ENCODE data around the gene AKAP8L. TPM values are rescaled to one million over a fixed set of nuclear protein-coding genes. Genes with fewer than 3 reads are reported as not detected.

AKAP8L gene
- total and polyA plus RNA-seq, 10 donors, result 41.2 to 236 (median 136) TPM

DNA sequence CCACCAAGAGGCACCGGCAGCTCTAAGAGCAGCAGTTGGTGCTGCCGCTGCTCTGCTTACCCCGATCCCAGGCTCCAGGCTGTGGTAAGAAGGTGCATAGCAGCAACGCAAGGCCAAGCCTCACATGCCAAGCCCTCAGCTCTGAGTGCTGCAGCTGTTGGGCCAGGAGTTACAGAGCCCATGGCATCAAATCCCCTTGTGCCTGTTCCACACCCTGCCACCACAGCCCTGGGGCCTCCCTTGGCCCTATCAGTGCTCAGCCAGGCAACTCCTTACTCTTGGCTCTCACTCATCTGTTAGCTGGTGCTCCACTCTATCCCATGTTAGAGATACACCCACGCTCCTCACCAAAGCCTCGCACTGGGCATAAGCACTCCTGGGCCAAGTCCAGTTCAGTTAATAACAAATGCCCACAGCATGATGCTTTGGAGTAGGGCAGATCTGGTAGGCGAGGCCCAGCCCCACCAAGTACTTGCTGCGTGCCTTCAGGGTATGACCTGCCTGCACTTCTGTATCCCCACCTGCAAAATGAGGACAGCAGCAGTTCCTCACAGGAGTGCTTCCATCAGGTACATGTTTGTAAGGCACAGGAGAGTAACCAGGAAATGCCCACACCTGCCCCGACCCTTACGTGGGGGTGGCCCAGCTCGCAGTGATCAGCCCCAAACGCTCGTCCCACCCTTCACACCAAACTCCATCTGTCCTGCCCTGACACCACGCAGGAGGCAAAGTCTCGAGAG is 16.2 kb downstream of the AKAP8L start:
- no peak for DNase-seq
- intact Hi-C loops (cut with DNase I; ENCODE audit: low total_unique reads), result no loop called here

DNA sequence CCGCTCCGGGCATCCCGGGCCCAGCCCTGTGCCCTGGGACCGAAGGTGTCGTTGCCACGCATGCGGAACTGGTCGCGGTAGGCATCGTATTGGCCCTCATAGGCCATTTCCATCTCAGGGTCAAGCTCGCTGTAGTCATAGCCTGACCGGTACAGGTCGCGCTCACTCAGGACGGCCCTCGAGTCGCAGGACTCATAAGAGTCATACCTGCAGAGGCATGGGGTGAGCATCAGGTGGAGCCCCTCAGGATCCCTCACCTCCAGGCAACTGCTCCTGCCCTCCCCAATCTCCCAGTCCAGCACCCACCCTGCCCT is 17.4 kb downstream of the AKAP8L start:
- Histone ChIP-seq H3K27ac (peak overlapping the region in 1 of 8 donors; percentile 11), H3K36me3 (peaks cover 3 to 100% (median 75%) of the 10 kb centered on the region in 6 donors), H3K27me3 (replicated peaks in 1 of 7) (no peaks in the 10 kb centered on the region), H3K9me3 (no peaks in the 10 kb centered on the region), H3K4me3 (no peak overlapping the region), H3K4me1 (peaks cover 5 to 46% (median 23%) of the 10 kb centered on the region in 6 donors)
- intact Hi-C loops (cut with DNase I; ENCODE audit: low total_unique reads), result no loop called here
- TF ChIP-seq POLR2AphosphoS5 (IDR thresholded peaks at IDR 0.05), result no peak
- TF ChIP-seq POLR2A (IDR thresholded peaks at IDR 0.05), result no peak
- TF ChIP-seq, protein P1, sequence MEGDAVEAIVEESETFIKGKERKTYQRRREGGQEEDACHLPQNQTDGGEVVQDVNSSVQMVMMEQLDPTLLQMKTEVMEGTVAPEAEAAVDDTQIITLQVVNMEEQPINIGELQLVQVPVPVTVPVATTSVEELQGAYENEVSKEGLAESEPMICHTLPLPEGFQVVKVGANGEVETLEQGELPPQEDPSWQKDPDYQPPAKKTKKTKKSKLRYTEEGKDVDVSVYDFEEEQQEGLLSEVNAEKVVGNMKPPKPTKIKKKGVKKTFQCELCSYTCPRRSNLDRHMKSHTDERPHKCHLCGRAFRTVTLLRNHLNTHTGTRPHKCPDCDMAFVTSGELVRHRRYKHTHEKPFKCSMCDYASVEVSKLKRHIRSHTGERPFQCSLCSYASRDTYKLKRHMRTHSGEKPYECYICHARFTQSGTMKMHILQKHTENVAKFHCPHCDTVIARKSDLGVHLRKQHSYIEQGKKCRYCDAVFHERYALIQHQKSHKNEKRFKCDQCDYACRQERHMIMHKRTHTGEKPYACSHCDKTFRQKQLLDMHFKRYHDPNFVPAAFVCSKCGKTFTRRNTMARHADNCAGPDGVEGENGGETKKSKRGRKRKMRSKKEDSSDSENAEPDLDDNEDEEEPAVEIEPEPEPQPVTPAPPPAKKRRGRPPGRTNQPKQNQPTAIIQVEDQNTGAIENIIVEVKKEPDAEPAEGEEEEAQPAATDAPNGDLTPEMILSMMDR (IDR thresholded peaks at IDR 0.05 in 8 of 11, conservative IDR thresholded peaks at IDR 0.05 in 3 of 11), result no peak
- WGBS, 5 donors, result 96 to 98% (median 98%) methylated on average over 8 to 17 of the region's 17 CpGs
- no peak for DNase-seq

More for the DNA sequence above, 16.2 kb downstream of the AKAP8L start:
- WGBS, 5 donors, result 92 to 94% (median 93%) methylated on average over 15 of the region's 15 CpGs
- Histone ChIP-seq H3K27ac (peak overlapping the region in 3 of 8 donors; percentile 24 to 50 (median 28)), H3K4me3 (no peak overlapping the region), H3K4me1 (peaks cover 5 to 58% (median 34%) of the 10 kb centered on the region in 6 donors), H3K9me3 (no peaks in the 10 kb centered on the region), H3K27me3 (replicated peaks in 1 of 7) (no peaks in the 10 kb centered on the region), H3K36me3 (peaks cover 0 to 99% (median 63%) of the 10 kb centered on the region in 6 donors)
- TF ChIP-seq, protein P1 (IDR thresholded peaks at IDR 0.05 in 8 of 11, conservative IDR thresholded peaks at IDR 0.05 in 3 of 11), result no peak
- TF ChIP-seq POLR2A (IDR thresholded peaks at IDR 0.05), result no peak
- peak in 1 of 3 donors; percentile 3 for TF ChIP-seq POLR2AphosphoS5 (IDR thresholded peaks at IDR 0.05)

DNA sequence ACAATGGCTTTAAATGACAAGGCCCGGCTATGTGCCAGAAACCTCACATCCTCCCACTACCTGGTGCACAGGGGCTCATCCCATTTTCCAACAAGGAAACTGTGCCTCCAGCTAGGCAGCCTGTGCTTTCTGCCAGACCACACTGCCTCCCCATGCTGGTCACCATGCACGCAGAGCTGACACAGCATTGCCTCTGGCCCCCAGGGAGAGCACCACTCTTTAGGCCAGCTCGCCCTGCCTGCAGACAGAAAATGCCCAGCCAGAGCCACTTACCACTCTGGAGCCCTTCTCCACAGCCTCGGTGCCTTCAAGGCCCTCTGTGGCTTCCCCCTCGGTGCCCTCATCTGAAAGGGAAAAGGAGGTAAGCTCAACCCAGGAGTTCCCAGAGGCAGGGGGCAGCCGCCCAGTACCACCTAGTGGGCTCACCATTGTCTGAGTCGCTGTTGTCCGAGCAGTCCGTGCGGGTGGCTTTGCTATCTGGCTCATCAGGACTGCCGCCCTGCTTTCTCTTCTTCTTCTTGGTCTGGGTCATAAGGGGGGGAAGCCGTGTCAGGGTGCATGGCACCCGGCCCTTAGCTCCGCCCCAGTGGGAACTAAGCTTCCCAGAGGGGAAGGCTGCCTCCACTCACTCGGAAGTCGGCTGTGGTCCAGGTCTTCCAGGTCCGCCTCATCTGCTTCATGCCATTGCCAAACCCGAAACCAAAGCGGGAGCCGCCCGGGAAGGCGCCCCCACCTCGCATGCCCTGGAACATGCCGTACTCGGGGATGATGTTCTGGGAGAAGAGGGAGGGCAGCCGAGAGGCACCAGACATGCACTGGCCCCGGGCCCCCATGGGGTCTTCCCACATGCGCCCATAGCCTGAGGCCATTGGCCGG is 18.0 kb downstream of the AKAP8L start:
- no peak for DNase-seq
- H3K36me3 ChIP-seq, result peaks cover 3 to 100% (median 80%) of the 10 kb centered on the region in 6 donors
- intact Hi-C loops (cut with DNase I; ENCODE audit: low total_unique reads), result no loop called here

More for the DNA sequence above, 18.0 kb downstream of the AKAP8L start:
- TF ChIP-seq POLR2A (IDR thresholded peaks at IDR 0.05), result no peak
- TF ChIP-seq, protein P1 (IDR thresholded peaks at IDR 0.05 in 8 of 11, conservative IDR thresholded peaks at IDR 0.05 in 3 of 11), result no peak
- TF ChIP-seq POLR2AphosphoS5 (IDR thresholded peaks at IDR 0.05), result peak in 1 of 3 donors; percentile 26
- no peak overlapping the region for H3K4me3 ChIP-seq
- H3K4me1 ChIP-seq, result peaks cover 5 to 40% (median 21%) of the 10 kb centered on the region in 6 donors
- H3K27me3 ChIP-seq (replicated peaks in 1 of 7), result no peaks in the 10 kb centered on the region
- no peak overlapping the region for H3K27ac ChIP-seq
- WGBS, 5 donors, result 91 to 98% (median 93%) methylated on average over 19 to 29 of the region's 29 CpGs
- no peaks in the 10 kb centered on the region for H3K9me3 ChIP-seq

Measured in spleen (tissue), 11 donors.